H1 (cell line): Measurements from ENCODE around the gene POM121L2. TPM values are rescaled to one million over a fixed set of nuclear protein-coding genes. Genes with fewer than 3 reads are reported as not detected.

Experiments used
- CTCF ChIA-PET: fragments of 300-600 bp; sonication (Branson Sonifier 250); formaldehyde crosslinking; loops from one replicate; lab custom pipeline; 2021; ENCODE audit not compliant: partially characterized antibody; lab: Charles Lee
- POLR2A ChIA-PET: fragments of 300-600 bp; sonication (Branson Sonifier 250); formaldehyde crosslinking; loops from one replicate; lab custom pipeline; 2021; ENCODE audit warnings: inconsistent platforms; ENCODE audit not compliant: partially characterized antibody; lab: Charles Lee
- DNase-seq, 2 experiments: peaks; one replicate each; pipeline versions ENCODE4 v3.0.0 to v3.0.0-alpha.2; 2010 to 2022; ENCODE audit warnings: low spot score in 2 of 2, low read depth in 1 of 2, mixed read lengths in 1 of 2
- FAIRE-seq: peaks from 2 replicates; lab custom pipeline; 2011; peaks lifted over from hg19 to GRCh38; lab: Jason Lieb, UNC
- H2AFZ ChIP-seq: 2 replicates; pipeline ENCODE4 v1.8.1; 2012; ENCODE audit warnings: low read length, inconsistent platforms
- H2AK5ac ChIP-seq: 2 replicates; pipeline ENCODE4 v1.6.1; 2013; ENCODE audit warnings: low read depth, low read length
- H2BK120ac ChIP-seq: replicated peaks from 2 replicates; pipeline ENCODE3; 2013; ENCODE audit warnings: low read depth, low read length, inconsistent platforms
- H2BK12ac ChIP-seq: 2 replicates; pipeline ENCODE4 v1.6.1; 2013; ENCODE audit warnings: low read depth, low read length
- H2BK15ac ChIP-seq: 2 replicates; pipeline ENCODE4 v1.6.1; 2013; ENCODE audit warnings: low read length
- H2BK20ac ChIP-seq: 2 replicates; pipeline ENCODE4 v1.6.1; 2013; ENCODE audit warnings: low read length
- H2BK5ac ChIP-seq: 2 replicates; pipeline ENCODE4 v1.6.1; 2013; ENCODE audit warnings: low read depth, low read length
- H3K14ac ChIP-seq: 2 replicates; pipeline ENCODE4 v1.6.1; 2013; ENCODE audit warnings: inconsistent platforms; ENCODE audit not compliant: insufficient read length
- H3K18ac ChIP-seq: 2 replicates; pipeline ENCODE4 v1.6.1; 2013; ENCODE audit warnings: low read length; ENCODE audit errors: extremely low read depth
- H3K23ac ChIP-seq: 2 replicates; pipeline ENCODE4 v1.6.1; 2013; ENCODE audit warnings: inconsistent platforms; ENCODE audit not compliant: insufficient read length
- H3K23me2 ChIP-seq: 2 replicates; pipeline ENCODE4 v1.6.1; 2013; ENCODE audit warnings: low read depth, low read length
- H3K27ac ChIP-seq: 2 replicates; pipeline ENCODE4 v1.6.1; 2011; ENCODE audit warnings: low read depth, low read length, inconsistent platforms
- H3K27me3 ChIP-seq, 4 experiments: replicated peaks in 1 of 4; 1 replicate in 1 of 4; 2 replicates in 3 of 4; pipeline versions ENCODE4 v1.6.1 to v1.8.1; 2011 to 2013; ENCODE audit warnings: low read length in 3 of 4, mild to moderate bottlenecking in 3 of 4, inconsistent platforms in 2 of 4, mixed read lengths in 2 of 4, moderate library complexity in 1 of 4; ENCODE audit not compliant: control insufficient read depth in 3 of 4, insufficient read depth in 3 of 4; ENCODE audit errors: extremely low read depth in 1 of 4
- H3K36me3 ChIP-seq, 4 experiments: 2 replicates each; pipeline versions ENCODE4 v1.6.1 to v1.8.1; 2011 to 2013; ENCODE audit warnings: mild to moderate bottlenecking in 4 of 4, low read length in 3 of 4, moderate library complexity in 2 of 4, control low read depth in 1 of 4, inconsistent platforms in 1 of 4; ENCODE audit not compliant: insufficient read depth in 4 of 4, control insufficient read depth in 2 of 4
- H3K4ac ChIP-seq: replicated peaks from 2 replicates; pipeline ENCODE3; 2013; ENCODE audit warnings: low read length, low read depth, mixed read lengths, inconsistent platforms; ENCODE audit not compliant: insufficient read length
- H3K4me1 ChIP-seq, 4 experiments: replicated peaks in 1 of 4; 1 replicate in 1 of 4; 2 replicates in 3 of 4; pipeline versions ENCODE4 v1.6.1 to v1.8.1; 2011 to 2013; ENCODE audit warnings: low read length in 3 of 4, inconsistent platforms in 2 of 4, mixed read lengths in 1 of 4; ENCODE audit not compliant: insufficient read depth in 4 of 4, control insufficient read depth in 3 of 4
- H3K4me2 ChIP-seq, 2 experiments: 2 replicates each; pipeline versions ENCODE4 v1.6.1 to v1.8.1; 2011 to 2013; ENCODE audit warnings: low read depth in 2 of 2, low read length in 2 of 2, control low read depth in 1 of 2, inconsistent platforms in 1 of 2, mild to moderate bottlenecking in 1 of 2; ENCODE audit not compliant: insufficient read depth in 1 of 2
- H3K4me3 ChIP-seq, 4 experiments: fragments of 200-600, 300-600 bp in 1 of 4; sonication (generic), shearing (Covaris generic), sonication (Bioruptor Twin) in 1 of 4; 2 replicates each; pipeline versions ENCODE4 v1.5.1 to v1.8.1; 2011 to 2016; ENCODE audit warnings: low read length in 4 of 4, low read depth in 3 of 4, control low read depth in 2 of 4, inconsistent platforms in 2 of 4, mild to moderate bottlenecking in 2 of 4, mixed read lengths in 1 of 4, moderate library complexity in 1 of 4; ENCODE audit not compliant: insufficient read depth in 2 of 4; ENCODE audit errors: extremely low read depth in 1 of 4
- H3K56ac ChIP-seq: replicated peaks from 2 replicates; pipeline ENCODE3; 2013; ENCODE audit warnings: low read depth, mild to moderate bottlenecking, mixed read lengths, low read length, inconsistent platforms; ENCODE audit not compliant: insufficient read length
- H3K79me1 ChIP-seq: 2 replicates; pipeline ENCODE4 v1.6.1; 2013; ENCODE audit warnings: low read depth, low read length, control low read depth
- H3K79me2 ChIP-seq, 2 experiments: 2 replicates each; pipeline versions ENCODE4 v1.6.1 to v1.8.1; 2012 to 2013; ENCODE audit warnings: low read length in 2 of 2, mild to moderate bottlenecking in 2 of 2, inconsistent platforms in 1 of 2; ENCODE audit not compliant: insufficient read depth in 2 of 2, control insufficient read depth in 1 of 2
- H3K9ac ChIP-seq, 4 experiments: replicated peaks in 1 of 4; 1 replicate in 1 of 4; 2 replicates in 3 of 4; pipeline versions ENCODE4 v1.6.1 to v1.8.1; 2011 to 2013; ENCODE audit warnings: low read depth in 3 of 4, low read length in 3 of 4, control low read depth in 2 of 4, mild to moderate bottlenecking in 2 of 4, moderate library complexity in 2 of 4, inconsistent platforms in 1 of 4; ENCODE audit errors: extremely low read depth in 1 of 4
- H3K9me3 ChIP-seq, 2 experiments: 2 replicates each; pipeline versions ENCODE4 v1.6.1 to v1.8.1; 2012 to 2013; ENCODE audit warnings: mild to moderate bottlenecking in 2 of 2, moderate library complexity in 2 of 2, control low read depth in 1 of 2, inconsistent platforms in 1 of 2, low read depth in 1 of 2, low read length in 1 of 2, mixed read lengths in 1 of 2; ENCODE audit not compliant: insufficient read depth in 2 of 2
- H4K20me1 ChIP-seq, 2 experiments: replicated peaks in 1 of 2; 2 replicates each; pipeline versions ENCODE3 to v1.8.1; 2011 to 2013; ENCODE audit warnings: inconsistent platforms in 2 of 2, low read length in 2 of 2, mild to moderate bottlenecking in 1 of 2; ENCODE audit not compliant: insufficient read depth in 2 of 2, control insufficient read depth in 1 of 2
- H4K5ac ChIP-seq: 2 replicates; pipeline ENCODE4 v1.6.1; 2013; ENCODE audit warnings: low read length, low read depth, mixed read lengths, inconsistent platforms; ENCODE audit not compliant: insufficient read length
- H4K8ac ChIP-seq: 2 replicates; pipeline ENCODE4 v1.8.0; 2013; ENCODE audit warnings: mild to moderate bottlenecking, moderate library complexity, low read length, inconsistent platforms; ENCODE audit not compliant: insufficient read depth; ENCODE audit errors: extremely low read depth
- H4K91ac ChIP-seq: replicated peaks from 2 replicates; pipeline ENCODE3; 2013; ENCODE audit warnings: low read length, mixed read lengths, inconsistent platforms; ENCODE audit not compliant: insufficient read length
- CBX8 ChIP-seq: fragments of 300-800, 300-1000 bp; sonication (generic); IDR thresholded peaks from 2 replicates; pipeline ENCODE4 v1.7.1; 2016; ENCODE audit warnings: low read depth, low read length, borderline replicate concordance
- CREB1 ChIP-seq: IDR thresholded peaks from 2 replicates; pipeline ENCODE4 v1.6.1; 2012; ENCODE audit warnings: inconsistent platforms
- FOSL1 ChIP-seq: IDR thresholded peaks from 2 replicates; pipeline ENCODE4 v1.6.1; 2011; ENCODE audit warnings: mild to moderate bottlenecking, low read depth, low read length, moderate library complexity; ENCODE audit not compliant: insufficient read depth
- JUND ChIP-seq: IDR thresholded peaks from 2 replicates; pipeline ENCODE4 v1.6.1; 2011; ENCODE audit warnings: mild to moderate bottlenecking, improper control_type of control experiment, low read length
- NANOG ChIP-seq: IDR thresholded peaks from 2 replicates; pipeline ENCODE4 v1.6.1; 2011; ENCODE audit warnings: low read length, low read depth, mild to moderate bottlenecking, inconsistent platforms; ENCODE audit not compliant: insufficient read depth, poor library complexity, severe bottlenecking
- SIN3A ChIP-seq, 2 experiments: IDR thresholded peaks in 1 of 2; conservative IDR thresholded peaks in 1 of 2; 2 replicates each; pipeline ENCODE4 v1.6.1; 2011 to 2012; ENCODE audit warnings: low read length in 2 of 2, improper control_type of control experiment in 1 of 2, low read depth in 1 of 2, mild to moderate bottlenecking in 1 of 2
- TAF1 ChIP-seq: IDR thresholded peaks from 2 replicates; pipeline ENCODE4 v1.6.1; 2011; ENCODE audit warnings: mild to moderate bottlenecking, low read depth, low read length
- TEAD4 ChIP-seq: IDR thresholded peaks from 2 replicates; pipeline ENCODE4 v1.6.1; 2012; ENCODE audit warnings: low read depth, low read length, inconsistent platforms, mixed read lengths
- ZNF274 ChIP-seq: IDR thresholded peaks from 2 replicates; pipeline ENCODE4 v1.7.0; 2012; ENCODE audit warnings: low read length, borderline replicate concordance; ENCODE audit errors: extremely low read depth
- WGBS, 2 experiments: shearing (Covaris generic) in 1 of 2; methylation state at CpG; one replicate each; pipeline versions ENCODE4 v1.1.6 to v1.1.7; 2013 to 2015; ENCODE audit warnings: low lambda C conversion rate in 2 of 2, mixed read lengths in 2 of 2, inconsistent platforms in 1 of 2, low coverage in 1 of 2, missing lambda C conversion rate in 1 of 2; ENCODE audit not compliant: insufficient replicate concordance in 2 of 2, insufficient coverage in 1 of 2, insufficient read length in 1 of 2; ENCODE audit errors: extremely low coverage in 1 of 2, missing lambda C conversion rate in 1 of 2; 5-methylcytosine and 5-hydroxymethylcytosine counted together
- polyA plus RNA-seq, 7 experiments: library from polyadenylated mRNA; depleted of rRNA in 3 of 7; stranded (reverse) in 5 of 7; unstranded in 2 of 7; fragments of >200 nt in 5 of 7; fragments of 200-250 nt in 2 of 7; gene quantifications; 1 replicate in 5 of 7; 2 replicates in 1 of 7; 4 replicates in 1 of 7; pipeline versions ENCODE4 v1.2.1 to v1.2.3, GENCODE V29; 2011 to 2013; ENCODE audit warnings: missing spikeins in 2 of 7, mixed read lengths in 2 of 7
- total RNA-seq: library from RNA; stranded (reverse); fragmentation: NEBNext Ultra II Directional; extraction: Animal tissue kit (Norgen Biotek cat#: 25700); gene quantifications from 2 replicates; pipeline ENCODE4 v1.2.1, GENCODE V29; 2021
- TF ChIP-seq, protein P1 (sequence below): IDR thresholded peaks from 2 replicates; pipeline ENCODE4 v1.6.1; 2012; ENCODE audit warnings: inconsistent platforms

Gene POM121L2
- total and polyA plus RNA-seq, 2 of the 8 experiments (the other 6 are each of a cell fraction or from before 2014, with no cell fraction given) = 0.05 to 0.09 TPM

DNA sequence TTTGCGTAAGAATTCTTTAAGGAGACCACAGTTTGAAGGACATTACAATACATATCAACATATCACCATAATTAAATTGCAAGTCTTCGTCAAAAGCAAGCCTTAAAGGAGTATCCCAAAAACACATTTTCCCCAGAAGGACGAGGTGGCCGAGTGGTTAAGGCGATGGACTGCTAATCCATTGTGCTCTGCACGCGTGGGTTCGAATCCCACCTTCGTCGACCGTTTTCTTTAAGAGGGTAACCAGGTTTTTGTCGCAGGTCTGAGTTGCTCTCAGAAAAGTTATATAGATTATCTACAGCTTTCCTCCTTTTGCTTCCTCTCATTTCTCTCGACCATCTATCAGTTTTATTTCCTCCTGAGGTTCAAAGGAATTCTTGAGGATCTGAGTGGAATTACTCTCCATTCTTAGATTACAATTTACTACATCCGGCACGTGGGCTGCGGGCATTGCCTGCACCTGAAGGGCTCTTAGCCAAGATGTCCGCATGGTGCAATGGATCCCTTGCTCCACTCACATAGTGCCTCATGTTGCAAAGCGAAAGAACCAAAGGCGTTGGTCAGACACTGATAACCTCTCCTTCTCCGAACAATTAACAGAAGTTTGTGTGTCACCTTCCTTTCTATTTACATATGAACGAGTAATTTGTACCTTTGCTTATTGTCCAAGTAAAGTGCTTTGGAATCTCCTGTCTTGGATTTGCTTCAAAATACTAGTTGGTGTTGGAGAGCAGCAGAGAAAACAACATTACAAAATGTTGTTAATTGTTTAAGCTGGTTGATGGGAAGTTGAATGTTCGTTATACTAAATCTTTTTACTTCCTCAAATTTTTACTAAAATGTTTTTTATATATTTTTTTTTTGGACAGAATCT lies 14.0 kb downstream of the POM121L2 start:
- Histone ChIP-seq H4K91ac (no peak overlapping the region), H2BK5ac (no peak overlapping the region), H3K9ac (peak overlapping the region in 2 of 4 experiments; percentile 13 to 52; a peak in 2 of 7 replicates), H3K27ac (no peak overlapping the region), H2AFZ (peak overlapping the region; percentile 80), H3K4me3 (peak overlapping the region; percentile 40 to 83 (median 74)), H4K5ac (no peak overlapping the region), H3K4ac (no peak overlapping the region), H3K23ac (no peak overlapping the region), H2BK12ac (no peak overlapping the region), H3K27me3 (no peaks in the 10 kb centered on the region), H3K14ac (no peak overlapping the region), H3K79me2 (no peaks in the 10 kb centered on the region), H2BK120ac (no peak overlapping the region), H3K4me1 (peaks cover 0 to 8% (median 3%) of the 10 kb centered on the region in 4 experiments; a peak in 2 of 7 replicates), H3K79me1 (no peaks in the 10 kb centered on the region), H3K18ac (no peak overlapping the region), H3K4me2 (peak overlapping the region; percentile 92 to 97), H2BK20ac (no peak overlapping the region), H4K20me1 (no peaks in the 10 kb centered on the region), H3K36me3 (no peaks in the 10 kb centered on the region), H3K23me2 (peaks cover 16% of the 10 kb centered on the region), H4K8ac (no peak overlapping the region), H3K56ac (no peak overlapping the region), H2AK5ac (no peak overlapping the region), H2BK15ac (no peak overlapping the region), H3K9me3 (no peaks in the 10 kb centered on the region)
- peak in 1 of 2 experiments; percentile 89 for DNase-seq
- ChIA-PET CTCF (interaction anchor here (1.1 kb wide), 1 partner anchor 46 kb away, joined by 3 read pairs; no protein-coding TSS in a partner anchor), POLR2A (interaction anchor here (0.6 to 1.0 kb wide), 3 partner anchors 15 to 184 kb away, joined by 3 to 4 read pairs (median 3); no protein-coding TSS in a partner anchor)
- WGBS, 2 experiments = 22% methylated on average over 22 of the region's 22 CpGs; no CpG with 5 or more reads in 1 of the 2 experiments
- peak; percentile 81 for FAIRE-seq
- TF ChIP-seq ZNF274 (no peak), FOSL1 (no peak), SIN3A (conservative IDR thresholded peaks at IDR 0.05 in 1 of 2, IDR thresholded peaks at IDR 0.05 in 1 of 2; ENCODE audit: low read depth in 1 of 2, low read length in 2 of 2) (0 out of 4 replicates have a peak, but pooled peaks of 1 of the 2 experiments have one; percentile 31), TEAD4 (peak; percentile 78), NANOG (peak; percentile 19), JUND (no peak), CREB1 (0 out of 2 replicates have a peak, but pooled peaks have one; percentile 28), CBX8 (no peak), TAF1 (0 out of 2 replicates have a peak, but pooled peaks have one; percentile 6)
- TF ChIP-seq, protein P1, sequence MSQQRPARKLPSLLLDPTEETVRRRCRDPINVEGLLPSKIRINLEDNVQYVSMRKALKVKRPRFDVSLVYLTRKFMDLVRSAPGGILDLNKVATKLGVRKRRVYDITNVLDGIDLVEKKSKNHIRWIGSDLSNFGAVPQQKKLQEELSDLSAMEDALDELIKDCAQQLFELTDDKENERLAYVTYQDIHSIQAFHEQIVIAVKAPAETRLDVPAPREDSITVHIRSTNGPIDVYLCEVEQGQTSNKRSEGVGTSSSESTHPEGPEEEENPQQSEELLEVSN = peak; percentile 81
